AG04450 (cell line): ENCODE results near the gene ERBB2. TPM values are rescaled to one million over a fixed set of nuclear protein-coding genes. Genes with fewer than 3 reads are reported as not detected.

ENCODE experiments used
- CTCF ChIA-PET: fragments of 300-600, 350-600 bp; formaldehyde crosslinking; extraction: SDS; loops from one replicate; lab custom pipeline; 2022; ENCODE audit warnings: antibody characterized with exemption, inconsistent platforms; lab: Charles Lee
- POLR2A ChIA-PET: fragments of 350-600 bp; formaldehyde crosslinking; extraction: SDS; loops from one replicate; lab custom pipeline; 2021; ENCODE audit warnings: antibody characterized with exemption, inconsistent platforms; lab: Yijun Ruan, JAX
- DNase-seq: peaks from one replicate; pipeline ENCODE4 v3.0.0-alpha.2; 2011; ENCODE audit warnings: low read depth, low spot score
- H3K27ac ChIP-seq: one replicate; pipeline ENCODE4 v1.5.1; 2012; ENCODE audit warnings: low read depth, low read length, control low read depth
- H3K27me3 ChIP-seq: one replicate; pipeline ENCODE4 v1.6.0; 2012; ENCODE audit warnings: low read length; ENCODE audit not compliant: control insufficient read depth, insufficient read depth
- H3K4me3 ChIP-seq: 2 replicates; pipeline ENCODE4 v1.5.1; 2011; ENCODE audit warnings: mild to moderate bottlenecking, low read depth, low read length, control low read depth
- H3K9me3 ChIP-seq: 2 replicates; pipeline ENCODE4 v1.5.1; 2012; ENCODE audit warnings: low read length; ENCODE audit not compliant: control insufficient read depth, insufficient read depth
- CTCF ChIP-seq: IDR thresholded peaks from 2 replicates; pipeline ENCODE4 v1.5.1; 2011; ENCODE audit warnings: low read depth, low read length, control low read depth, inconsistent platforms
- polyA plus RNA-seq: library from polyadenylated mRNA; depleted of rRNA; stranded (reverse); fragments of >200 nt; gene quantifications from 2 replicates; pipeline ENCODE4 v1.2.3, GENCODE V29; 2011

Gene ERBB2
- polyA plus RNA-seq, 1 experiment, result 21.2 TPM

DNA sequence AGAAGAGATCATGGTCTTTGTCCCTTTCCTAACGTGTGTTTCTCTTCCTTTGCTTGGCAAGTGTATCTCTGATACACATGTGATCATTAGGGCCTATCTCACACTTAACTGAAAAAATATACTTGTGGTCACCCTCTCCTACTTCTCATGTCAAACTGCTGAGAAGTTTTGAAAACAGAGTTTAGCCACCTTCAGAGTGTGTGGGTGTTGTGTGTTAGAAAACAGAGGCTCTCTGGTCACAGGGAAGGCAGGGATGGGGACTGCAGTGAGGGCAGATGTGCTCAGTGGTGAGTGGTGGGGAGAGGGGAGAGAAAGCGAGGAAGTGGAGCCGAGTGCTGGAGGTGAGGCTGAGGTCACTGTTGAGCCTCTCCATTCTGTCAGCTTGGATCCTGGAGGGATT lies 67.3 kb downstream of the ERBB2 start:
- no peak for TF ChIP-seq CTCF
- CTCF ChIA-PET, result no interaction called here
- Histone ChIP-seq H3K4me3 (no peak overlapping the region), H3K27me3 (peaks cover 19% of the 10 kb centered on the region), H3K9me3 (peaks cover 6% of the 10 kb centered on the region), H3K27ac (no peak overlapping the region)
- POLR2A ChIA-PET, result no interaction called here
- no peak for DNase-seq

GRCh38 chr17:39769974-39770587 lies 70.2 kb downstream of the ERBB2 start:
- peaks cover 6% of the 10 kb centered on the region for H3K9me3 ChIP-seq
- TF ChIP-seq CTCF, result no peak
- ChIA-PET CTCF (no interaction called here), POLR2A (no interaction called here)
- DNase-seq, result peak; percentile 16
- H3K4me3 ChIP-seq, result no peak overlapping the region
- no peak overlapping the region for H3K27ac ChIP-seq
- peaks cover 41% of the 10 kb centered on the region for H3K27me3 ChIP-seq

GRCh38 chr17:39772415-39772814 lies 72.6 kb downstream of the ERBB2 start:
- Histone ChIP-seq H3K27ac (no peak overlapping the region), H3K27me3 (peaks cover 44% of the 10 kb centered on the region), H3K4me3 (no peak overlapping the region), H3K9me3 (no peaks in the 10 kb centered on the region)
- ChIA-PET CTCF (no interaction called here), POLR2A (no interaction called here)
- TF ChIP-seq CTCF, result no peak
- DNase-seq, result no peak

GRCh38 chr17:39772987-39773934 lies 73.4 kb downstream of the ERBB2 start:
- ChIA-PET CTCF (no interaction called here), POLR2A (no interaction called here)
- TF ChIP-seq CTCF, result no peak
- no peak for DNase-seq
- Histone ChIP-seq H3K27ac (no peak overlapping the region), H3K4me3 (no peak overlapping the region), H3K9me3 (no peaks in the 10 kb centered on the region), H3K27me3 (peaks cover 49% of the 10 kb centered on the region)

DNA sequence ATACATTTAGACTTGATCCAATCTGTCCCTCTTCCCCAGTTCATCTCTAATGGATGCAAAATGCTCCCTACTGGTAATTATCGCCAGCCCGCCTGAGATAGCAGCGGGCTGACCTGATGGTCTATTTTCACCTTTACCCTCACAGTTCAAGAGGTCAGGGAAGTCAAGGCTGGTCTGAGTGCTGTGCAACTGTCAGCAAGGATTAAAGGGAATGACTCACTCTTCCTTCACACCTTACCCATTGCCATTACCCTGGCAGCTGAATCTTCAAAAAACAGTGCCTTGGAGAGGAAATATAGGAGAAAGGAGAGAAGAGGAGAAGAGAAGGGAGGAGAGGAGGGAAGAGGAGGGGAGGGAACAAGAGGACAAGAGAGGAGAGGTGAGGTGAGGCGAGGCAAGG lies 74.2 kb downstream of the ERBB2 start:
- POLR2A ChIA-PET, result no interaction called here
- peaks cover 51% of the 10 kb centered on the region for H3K27me3 ChIP-seq

More for the DNA sequence above, 74.2 kb downstream of the ERBB2 start:
- Histone ChIP-seq H3K4me3 (no peak overlapping the region), H3K9me3 (no peaks in the 10 kb centered on the region), H3K27ac (no peak overlapping the region)
- TF ChIP-seq CTCF, result no peak
- no peak for DNase-seq
- CTCF ChIA-PET, result no interaction called here
